ENCODE results near the gene IQCN. TPM values are rescaled to one million over a fixed set of nuclear protein-coding genes. Genes with fewer than 3 reads are reported as not detected.

Gene IQCN
- total and polyA plus RNA-seq, 2 experiments from 2014 or later: 0.35 TPM; not detected in 1

GRCh38 chr19:18224525-18225354 is 49.5 kb downstream of the IQCN start:
- Mint-ChIP-seq H3K27me3 (ENCODE audit: insufficient read depth, low read depth, poor library complexity) (peaks cover 40% of the 10 kb centered on the region), H3K4me3 (peak overlapping the region; percentile 92), H3K9me3 (peaks cover 3% of the 10 kb centered on the region; the same call in 2 of the 3 replicates), H3K27ac (peak overlapping the region; percentile 98), H3K4me1 (peaks cover 33% of the 10 kb centered on the region), H3K36me3 (ENCODE audit: low read depth) (no peaks in the 10 kb centered on the region)
- TF ChIP-seq EZH2phosphoT487 (IDR thresholded peaks at IDR 0.05; ENCODE audit: unreplicated experiment) (no peak), ZNF114 (CRISPR knock-in tag; IDR thresholded peaks at IDR 0.05) (no peak), POLR2AphosphoS5 (IDR thresholded peaks at IDR 0.05; ENCODE audit: low read depth) (no peak), CREB1 (CRISPR knock-in tag; IDR thresholded peaks at IDR 0.05; ENCODE audit: low read depth) (no peak), ZNF462 (CRISPR knock-in tag; IDR thresholded peaks at IDR 0.05) (no peak), STAT1 (IDR thresholded peaks at IDR 0.05; ENCODE audit: unreplicated experiment) (no peak), ZNF331 (CRISPR knock-in tag; IDR thresholded peaks at IDR 0.05; ENCODE audit: low read depth) (no peak), EZH2 (IDR thresholded peaks at IDR 0.05; ENCODE audit: low read depth, unreplicated experiment) (no peak), JUNB (IDR thresholded peaks at IDR 0.05; ENCODE audit: unreplicated experiment) (no peak)
- TF ChIP-seq, protein P1, sequence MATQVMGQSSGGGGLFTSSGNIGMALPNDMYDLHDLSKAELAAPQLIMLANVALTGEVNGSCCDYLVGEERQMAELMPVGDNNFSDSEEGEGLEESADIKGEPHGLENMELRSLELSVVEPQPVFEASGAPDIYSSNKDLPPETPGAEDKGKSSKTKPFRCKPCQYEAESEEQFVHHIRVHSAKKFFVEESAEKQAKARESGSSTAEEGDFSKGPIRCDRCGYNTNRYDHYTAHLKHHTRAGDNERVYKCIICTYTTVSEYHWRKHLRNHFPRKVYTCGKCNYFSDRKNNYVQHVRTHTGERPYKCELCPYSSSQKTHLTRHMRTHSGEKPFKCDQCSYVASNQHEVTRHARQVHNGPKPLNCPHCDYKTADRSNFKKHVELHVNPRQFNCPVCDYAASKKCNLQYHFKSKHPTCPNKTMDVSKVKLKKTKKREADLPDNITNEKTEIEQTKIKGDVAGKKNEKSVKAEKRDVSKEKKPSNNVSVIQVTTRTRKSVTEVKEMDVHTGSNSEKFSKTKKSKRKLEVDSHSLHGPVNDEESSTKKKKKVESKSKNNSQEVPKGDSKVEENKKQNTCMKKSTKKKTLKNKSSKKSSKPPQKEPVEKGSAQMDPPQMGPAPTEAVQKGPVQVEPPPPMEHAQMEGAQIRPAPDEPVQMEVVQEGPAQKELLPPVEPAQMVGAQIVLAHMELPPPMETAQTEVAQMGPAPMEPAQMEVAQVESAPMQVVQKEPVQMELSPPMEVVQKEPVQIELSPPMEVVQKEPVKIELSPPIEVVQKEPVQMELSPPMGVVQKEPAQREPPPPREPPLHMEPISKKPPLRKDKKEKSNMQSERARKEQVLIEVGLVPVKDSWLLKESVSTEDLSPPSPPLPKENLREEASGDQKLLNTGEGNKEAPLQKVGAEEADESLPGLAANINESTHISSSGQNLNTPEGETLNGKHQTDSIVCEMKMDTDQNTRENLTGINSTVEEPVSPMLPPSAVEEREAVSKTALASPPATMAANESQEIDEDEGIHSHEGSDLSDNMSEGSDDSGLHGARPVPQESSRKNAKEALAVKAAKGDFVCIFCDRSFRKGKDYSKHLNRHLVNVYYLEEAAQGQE (IDR thresholded peaks at IDR 0.05; ENCODE audit: unreplicated experiment): no peak
- H3K27ac ChIP-seq (ENCODE audit: low read depth): no peak overlapping the region
- peaks cover 27% of the 10 kb centered on the region for H3K27me3 ChIP-seq (ENCODE audit: insufficient read depth)
- ATAC-seq (peak; percentile 85), DNase-seq (ENCODE audit: low spot score) (peak; percentile 100)
- peaks cover 34% of the 10 kb centered on the region for H3F3A ChIP-seq (replicated peaks; ENCODE audit: low read depth)
- peak overlapping the region; percentile 81 for H3K4me2 ChIP-seq
- no peaks in the 10 kb centered on the region for H3K79me2 ChIP-seq (replicated peaks; ENCODE audit: insufficient read depth)
- H2AFZ ChIP-seq: peak overlapping the region; percentile 73; the same call in 1 of the 2 replicates
- H3K4me3 ChIP-seq: peak overlapping the region; percentile 61
- H3K4me1 ChIP-seq (ENCODE audit: insufficient read depth): peaks cover 15% of the 10 kb centered on the region; the same call in 1 of the 2 replicates
- H3K36me3 ChIP-seq (ENCODE audit: insufficient read depth): no peaks in the 10 kb centered on the region
- no peaks in the 10 kb centered on the region for H4K20me1 ChIP-seq (replicated peaks; ENCODE audit: insufficient read depth)
- H3K9me2 ChIP-seq (ENCODE audit: insufficient read depth): no peaks in the 10 kb centered on the region
